Islet of Langerhans (tissue), 1 donor: ENCODE results near the gene CNNM2.
A peak's percentile ranks its signal among the peaks of the same experiment; 100 is the strongest.
"Not testable (repeated sequence)": the region's sequence is repeated elsewhere in the genome, so short reads cannot be mapped to it uniquely, and the experiment has no call there.

Experiments
- FAIRE-seq: peaks from one replicate; lab custom pipeline; 2011; peaks lifted over from hg19 to GRCh38; lab: Jason Lieb, UNC

The CNNM2 gene

GRCh38 chr10:102926842-102927241 lies 8.7 kb downstream of the CNNM2 start:
- FAIRE-seq = no peak

- FAIRE-seq = no peak
Measured at GRCh38 chr10:102927311-102928010, 9.4 kb downstream of the CNNM2 start.

- not testable (repeated sequence) for FAIRE-seq
Measured at GRCh38 chr10:102928442-102928841, 10.3 kb downstream of the CNNM2 start.

- FAIRE-seq = no peak
Measured at GRCh38 chr10:102930720-102931119, 12.6 kb downstream of the CNNM2 start.

- FAIRE-seq = no peak
Measured at GRCh38 chr10:102931643-102932042, 13.5 kb downstream of the CNNM2 start.

DNA sequence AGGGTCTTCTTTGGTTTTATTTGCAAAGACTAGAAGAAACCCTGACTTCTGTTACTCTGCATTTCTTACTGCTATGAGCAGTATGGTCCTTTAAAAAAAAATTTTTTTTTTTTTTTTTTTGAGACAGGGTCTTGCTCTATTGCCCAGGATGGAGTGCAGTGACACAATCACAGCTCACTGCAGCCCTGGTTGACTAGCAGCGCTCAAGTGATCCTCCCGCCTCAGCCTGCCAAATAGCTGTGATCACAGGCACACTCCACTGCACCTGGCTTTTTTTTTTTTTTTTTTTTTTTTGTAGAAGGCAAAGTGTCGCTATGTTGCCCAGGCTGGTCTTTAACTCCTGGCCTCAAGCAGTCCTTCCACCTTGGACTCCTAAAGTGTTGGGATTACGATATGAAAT lies 17.4 kb downstream of the CNNM2 start:
- FAIRE-seq = peak; percentile 17

- FAIRE-seq = no peak
Measured at GRCh38 chr10:102935939-102936605, 18.0 kb downstream of the CNNM2 start.

GRCh38 chr10:102941401-102941800 lies 23.3 kb downstream of the CNNM2 start:
- FAIRE-seq = no peak

DNA sequence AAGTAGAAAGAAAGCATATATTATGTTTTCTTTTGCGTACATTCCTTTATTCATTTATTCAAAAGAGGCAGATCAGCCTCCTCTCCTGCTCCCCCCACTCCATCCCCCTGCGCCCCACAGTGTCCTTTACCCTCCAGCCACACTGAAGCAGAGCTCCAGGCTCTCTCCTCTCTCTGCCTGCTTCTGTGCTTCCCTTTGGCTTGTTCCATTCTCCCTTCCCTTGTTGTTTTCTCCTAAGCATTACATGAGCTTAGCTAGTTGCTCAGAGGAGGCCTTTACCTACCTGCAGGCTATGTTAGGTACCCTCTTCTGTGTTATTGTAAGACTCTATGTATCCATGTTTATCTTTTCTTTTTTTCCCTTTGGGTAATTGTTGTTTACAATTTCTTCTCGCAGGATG lies 27.4 kb downstream of the CNNM2 start:
- FAIRE-seq = no peak

DNA sequence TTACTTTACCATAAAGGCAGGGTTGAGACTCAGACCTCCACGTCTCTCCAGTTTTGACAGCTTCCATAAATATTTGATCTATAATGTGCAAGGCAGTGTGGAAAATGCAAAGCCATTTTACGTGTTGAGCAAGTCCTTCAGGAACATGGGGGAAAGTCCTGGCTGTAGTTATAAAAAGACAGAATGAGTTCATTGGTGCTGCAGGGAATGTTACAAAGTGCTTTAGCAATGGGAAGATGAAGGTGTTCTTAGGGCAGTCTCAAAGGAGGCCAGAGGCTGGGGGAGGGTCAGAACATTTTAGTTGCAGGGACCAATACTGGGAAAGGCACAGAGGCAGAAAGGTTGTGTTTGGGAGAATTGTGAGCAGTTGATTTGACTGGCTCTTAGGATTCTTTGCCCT lies 27.9 kb downstream of the CNNM2 start:
- FAIRE-seq = no peak

DNA sequence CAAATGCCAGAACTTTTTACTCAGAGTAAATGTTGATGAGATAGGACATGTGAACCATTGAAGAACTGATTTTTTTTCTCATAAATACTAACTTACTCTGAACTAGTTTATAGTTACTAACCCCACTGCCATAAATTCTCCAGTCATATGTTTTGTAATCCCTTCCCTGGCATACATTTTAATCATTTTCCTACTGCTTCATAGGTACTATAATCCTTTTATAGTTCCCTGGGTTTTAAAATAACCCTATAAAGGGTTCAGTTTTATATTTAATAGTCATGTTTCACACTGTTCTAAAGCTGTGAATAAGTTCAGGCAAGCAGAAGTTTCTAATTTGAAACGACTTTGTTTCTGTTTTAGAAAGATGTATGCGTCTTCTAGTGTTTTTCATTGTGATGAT lies 28.9 kb downstream of the CNNM2 start:
- FAIRE-seq = no peak

DNA sequence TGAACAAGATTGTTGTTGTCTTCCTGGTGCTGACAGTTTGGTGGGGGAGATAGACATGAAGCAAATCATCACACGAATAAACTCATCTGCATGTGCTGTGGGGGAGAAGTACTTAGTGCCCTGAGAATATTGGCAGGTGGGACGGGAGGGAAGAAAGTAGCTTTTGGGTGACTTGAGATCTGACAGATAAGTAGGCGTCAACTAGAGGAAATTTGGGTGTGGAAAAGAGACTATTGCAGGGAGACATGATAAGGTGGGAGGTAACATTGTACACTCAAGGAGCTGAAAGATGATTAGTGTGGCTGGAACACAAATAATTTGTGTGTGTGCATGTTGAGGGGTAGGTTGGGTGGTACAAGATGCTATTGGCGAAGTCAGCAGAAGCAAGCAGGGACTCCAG lies 30.1 kb downstream of the CNNM2 start:
- FAIRE-seq = no peak

- no peak for FAIRE-seq
Measured at GRCh38 chr10:102948786-102949185, 30.7 kb downstream of the CNNM2 start.

DNA sequence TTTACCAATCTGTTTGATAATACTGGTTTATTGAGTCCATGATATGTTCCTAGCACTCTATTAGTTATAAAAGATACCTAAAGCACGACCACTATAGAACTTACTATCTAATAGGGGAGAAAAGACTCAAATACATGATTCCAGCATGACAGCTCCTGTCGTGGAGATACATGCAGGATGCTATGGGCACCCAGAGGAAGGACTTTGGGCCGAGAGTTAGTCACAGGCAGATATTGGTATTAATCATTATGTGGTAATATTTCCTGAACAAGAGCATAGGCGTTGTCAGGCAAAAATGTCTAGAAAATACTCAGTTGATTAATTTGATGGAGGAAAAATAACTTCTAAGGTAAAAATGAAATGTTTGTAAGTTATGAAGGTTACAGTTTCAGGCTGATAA lies 31.8 kb downstream of the CNNM2 start:
- no peak for FAIRE-seq

- FAIRE-seq = no peak
Measured at GRCh38 chr10:102951316-102951715, 33.2 kb downstream of the CNNM2 start.

DNA sequence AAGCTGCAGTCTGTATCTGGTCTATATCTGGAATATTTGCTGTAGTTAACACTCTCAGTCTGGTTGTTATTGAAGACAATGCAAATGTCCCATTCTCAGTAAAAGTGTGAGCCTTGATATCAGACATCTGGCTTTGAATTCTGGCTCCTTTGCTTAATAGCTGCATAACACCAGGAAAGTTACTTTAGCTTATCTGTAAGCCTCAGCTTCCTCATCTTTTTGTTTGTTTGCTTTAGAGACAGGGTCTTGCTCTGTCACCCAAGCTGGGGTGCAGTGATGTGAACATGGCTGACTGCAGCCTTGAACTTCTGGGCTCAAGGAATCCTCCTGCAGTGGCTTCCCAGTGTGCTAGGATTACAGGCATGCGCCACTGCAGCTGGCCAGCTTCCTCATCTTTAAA lies 41.3 kb downstream of the CNNM2 start:
- FAIRE-seq = no peak

DNA sequence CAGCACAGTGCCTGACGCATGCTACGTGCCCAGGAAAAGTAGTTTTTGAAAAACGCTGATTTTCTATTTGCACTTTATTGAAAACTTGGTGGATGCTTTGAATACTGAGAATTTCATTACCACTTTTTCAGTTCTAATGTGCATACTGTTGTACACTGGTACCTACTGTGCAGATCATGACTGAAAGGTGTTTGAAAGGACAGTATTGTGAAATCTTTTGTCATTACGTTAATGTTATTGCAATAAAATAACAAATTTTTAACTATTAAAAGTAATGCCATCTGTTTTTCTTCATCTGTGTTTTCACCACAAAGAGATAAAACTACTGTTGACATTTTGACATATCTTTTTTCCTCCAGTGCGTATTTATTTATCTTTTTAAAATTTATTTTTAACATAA lies 42.1 kb downstream of the CNNM2 start:
- FAIRE-seq = no peak

GRCh38 chr10:102962267-102962666 lies 44.2 kb downstream of the CNNM2 start:
- no peak for FAIRE-seq

GRCh38 chr10:102962951-102963755 lies 45.1 kb downstream of the CNNM2 start:
- peak; percentile 27 for FAIRE-seq

DNA sequence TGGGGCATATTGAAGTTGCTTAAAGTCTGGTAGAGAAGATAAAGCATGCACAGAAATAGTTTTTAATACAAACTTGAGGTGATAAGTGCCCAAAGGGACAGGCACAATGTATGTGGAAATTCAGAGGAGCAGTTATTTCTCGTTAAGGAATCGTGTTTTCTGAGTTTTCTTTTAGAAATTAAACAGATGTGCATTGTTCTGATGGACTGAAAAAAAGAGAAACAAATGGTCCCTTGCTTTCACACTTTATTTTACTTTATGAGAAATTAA lies 45.6 kb downstream of the CNNM2 start:
- FAIRE-seq = peak; percentile 17

- not testable (repeated sequence) for FAIRE-seq
Measured at GRCh38 chr10:102964064-102964463, 46.0 kb downstream of the CNNM2 start.

DNA sequence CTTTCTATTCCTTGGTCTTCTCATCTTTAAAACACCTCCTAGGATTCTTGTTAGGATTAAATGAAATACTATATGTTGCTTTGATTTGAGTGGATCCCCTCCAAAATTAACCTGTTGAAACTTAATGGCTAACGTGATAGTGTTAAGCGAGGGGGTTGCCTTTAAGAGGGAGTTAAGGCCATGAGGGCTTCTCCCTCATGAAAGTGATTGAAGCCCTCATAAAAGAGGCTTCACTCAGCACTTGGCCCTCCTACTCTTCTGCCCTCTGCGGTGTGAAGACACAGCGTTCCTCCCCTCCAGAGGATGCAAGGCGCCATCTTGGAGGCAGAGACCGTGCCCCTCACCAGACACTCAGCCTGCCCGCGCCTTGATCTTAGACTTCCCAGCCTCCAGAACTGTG lies 46.6 kb downstream of the CNNM2 start:
- FAIRE-seq = no peak

- FAIRE-seq = peak; percentile 62
Measured at GRCh38 chr10:102965311-102965851, 47.3 kb downstream of the CNNM2 start.
